Measurements from ENCODE around the gene RYR3. TPM values are rescaled to one million over a fixed set of nuclear protein-coding genes. Genes with fewer than 3 reads are reported as not detected.

The RYR3 gene
- total and polyA plus RNA-seq, 7 experiments from 2014 or later, result 0.10 to 5.3 (median 1.2) TPM; not detected in 3

DNA sequence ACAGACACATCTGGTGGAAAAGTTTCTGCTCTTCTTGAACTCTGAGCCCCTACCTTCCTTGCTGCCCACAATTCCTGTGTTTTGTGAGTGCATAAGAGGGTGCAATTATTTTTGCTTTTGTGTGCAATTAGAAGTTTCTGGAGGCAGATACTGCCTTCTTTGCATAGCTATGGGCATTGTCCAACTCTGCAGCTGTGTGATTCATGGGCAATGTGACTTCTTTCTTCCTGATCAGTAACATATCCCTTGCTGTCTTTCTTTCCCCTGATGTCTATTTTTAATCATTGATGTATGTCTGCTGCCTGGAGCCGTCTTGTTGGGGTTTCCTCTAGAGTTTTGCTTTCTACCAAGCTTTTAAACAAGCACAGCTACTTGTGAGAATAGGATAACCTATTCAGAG is 336.0 kb downstream of the RYR3 start:
- no peaks in the 10 kb centered on the region for H3K4me1 ChIP-seq (ENCODE audit: control insufficient read depth in 2 of 2, insufficient read depth in 2 of 2, low read length in 2 of 2)
- H3K9me3 ChIP-seq (ENCODE audit: control insufficient read depth in 2 of 3, low read length in 3 of 3), result no peaks in the 10 kb centered on the region
- CTCF ChIA-PET, result no interaction called here
- POLR2A ChIA-PET, result no interaction called here
- Mint-ChIP-seq H3K4me1 (no peaks in the 10 kb centered on the region), H3K4me3 (no peak overlapping the region), H3K27me3 (peaks cover 0 to 39% (median 25%) of the 10 kb centered on the region in 5 donors), H3K36me3 (no peaks in the 10 kb centered on the region), H3K27ac (no peak overlapping the region), H3K9me3 (no peaks in the 10 kb centered on the region)
- intact Hi-C loops (cut with micrococcal nuclease), result no loop called here
- no peaks in the 10 kb centered on the region for H3K36me3 ChIP-seq (ENCODE audit: control insufficient read depth in 2 of 3, insufficient read depth in 3 of 3, low read length in 3 of 3)
- DNase-seq (no peak), ATAC-seq (no peak)
- H3K27ac ChIP-seq (ENCODE audit: low read depth, low read length), result no peak overlapping the region
- no peak overlapping the region for H3K4me3 ChIP-seq (ENCODE audit: low read length)
- no peaks in the 10 kb centered on the region for H3K27me3 ChIP-seq (ENCODE audit: control insufficient read depth in 2 of 2, insufficient read depth in 2 of 2, low read length in 2 of 2)

DNA sequence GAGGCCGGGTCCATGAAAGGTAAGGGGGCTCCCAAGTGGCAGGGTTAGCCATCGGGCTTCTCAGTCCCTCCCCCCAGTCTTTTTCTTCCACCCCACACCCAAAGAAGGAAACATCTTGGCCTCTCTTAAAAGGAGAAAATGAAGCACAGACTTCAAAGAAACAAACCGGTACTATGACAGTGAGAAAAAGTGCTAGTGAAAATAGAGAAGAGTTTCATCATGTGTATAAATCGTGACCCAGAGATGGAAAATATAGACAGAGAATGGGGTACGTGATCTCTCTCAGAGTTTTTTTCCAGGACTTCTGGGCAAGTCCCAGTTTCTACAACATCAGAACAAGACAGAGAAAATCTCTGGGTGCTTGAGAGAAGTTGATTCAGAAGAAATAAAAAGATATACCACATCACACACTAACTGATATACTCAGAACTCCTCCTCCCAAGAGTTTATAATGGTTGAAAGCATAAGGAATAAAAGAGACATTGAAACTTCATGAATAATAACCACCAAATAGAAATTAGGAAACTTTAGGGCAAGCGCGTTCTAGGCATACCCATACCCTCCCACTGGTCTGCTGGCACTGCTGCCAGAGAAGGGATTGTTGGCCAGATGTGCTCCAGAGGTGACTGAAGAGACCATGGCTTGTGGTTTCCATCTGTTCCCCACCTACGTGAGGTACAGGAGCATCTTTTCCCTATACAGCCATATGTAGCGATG is 338.6 kb downstream of the RYR3 start:
- Mint-ChIP-seq H3K4me3 (no peak overlapping the region), H3K27ac (no peak overlapping the region), H3K36me3 (no peaks in the 10 kb centered on the region), H3K4me1 (no peaks in the 10 kb centered on the region), H3K27me3 (peaks cover 0 to 30% (median 16%) of the 10 kb centered on the region in 5 donors), H3K9me3 (peaks cover 0 to 1% (median 0%) of the 10 kb centered on the region in 11 donors)
- Histone ChIP-seq H3K4me1 (ENCODE audit: control insufficient read depth in 2 of 2, insufficient read depth in 2 of 2, low read length in 2 of 2) (no peaks in the 10 kb centered on the region), H3K36me3 (ENCODE audit: control insufficient read depth in 2 of 3, insufficient read depth in 3 of 3, low read length in 3 of 3) (no peaks in the 10 kb centered on the region), H3K9me3 (ENCODE audit: control insufficient read depth in 2 of 3, low read length in 3 of 3) (no peaks in the 10 kb centered on the region), H3K27ac (ENCODE audit: low read depth, low read length) (no peak overlapping the region), H3K27me3 (ENCODE audit: control insufficient read depth in 2 of 2, insufficient read depth in 2 of 2, low read length in 2 of 2) (no peaks in the 10 kb centered on the region), H3K4me3 (ENCODE audit: low read length) (no peak overlapping the region)
- ChIA-PET POLR2A (no interaction called here), CTCF (no interaction called here)
- intact Hi-C loops (cut with micrococcal nuclease), result no loop called here
- DNase-seq (no peak), ATAC-seq (no peak)

DNA sequence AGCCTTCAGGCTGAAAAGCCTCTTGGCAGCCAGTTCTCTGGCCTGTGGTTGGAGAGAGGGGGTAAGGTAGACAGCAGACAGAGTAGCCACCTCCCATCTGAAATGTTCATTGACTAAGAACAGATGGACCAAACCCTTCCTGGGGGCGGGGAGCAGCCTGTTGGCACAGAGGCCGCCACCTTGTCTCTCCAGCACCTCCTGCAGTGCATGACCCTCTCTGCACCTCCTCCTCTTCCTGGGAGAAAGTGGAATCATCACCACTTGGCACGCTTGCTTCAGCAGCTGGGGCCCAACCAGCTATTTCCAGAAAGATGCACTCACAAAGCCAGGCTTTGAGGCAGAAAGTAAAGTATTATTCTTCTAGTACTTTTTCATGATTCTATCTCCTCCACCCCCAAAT is 344.1 kb downstream of the RYR3 start:
- H3K9me3 Mint-ChIP-seq, result peaks cover 0 to 2% (median 0%) of the 10 kb centered on the region in 11 donors
- CTCF ChIA-PET, result no interaction called here
- H3K36me3 Mint-ChIP-seq, result no peaks in the 10 kb centered on the region

DNA sequence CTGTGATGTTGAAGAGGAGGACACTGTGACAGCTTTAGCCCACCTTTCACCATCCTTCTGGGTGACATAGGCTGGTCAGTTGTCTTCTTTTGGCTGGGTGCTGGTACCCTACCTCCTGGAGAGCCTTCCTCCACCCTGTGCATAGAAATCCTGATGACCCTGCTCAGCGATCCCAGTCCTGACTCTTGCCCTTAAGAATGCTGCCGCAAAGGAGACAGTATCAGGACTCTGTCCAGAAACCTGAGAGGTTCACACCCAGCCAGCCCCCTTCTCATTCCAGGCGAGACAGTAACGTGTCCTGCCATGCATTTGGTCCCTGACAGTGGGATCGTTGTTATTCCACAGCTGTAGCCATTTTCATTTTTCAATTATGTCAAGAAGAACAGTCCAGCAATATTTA is 344.7 kb downstream of the RYR3 start:
- POLR2A ChIA-PET, result no interaction called here
- H3K4me1 Mint-ChIP-seq, result no peaks in the 10 kb centered on the region
- ATAC-seq (no peak), DNase-seq (no peak)
- Histone ChIP-seq H3K36me3 (ENCODE audit: control insufficient read depth in 2 of 3, insufficient read depth in 3 of 3, low read length in 3 of 3) (no peaks in the 10 kb centered on the region), H3K27me3 (ENCODE audit: control insufficient read depth in 2 of 2, insufficient read depth in 2 of 2, low read length in 2 of 2) (no peaks in the 10 kb centered on the region), H3K27ac (ENCODE audit: low read depth, low read length) (no peak overlapping the region), H3K4me3 (ENCODE audit: low read length) (no peak overlapping the region), H3K4me1 (ENCODE audit: control insufficient read depth in 2 of 2, insufficient read depth in 2 of 2, low read length in 2 of 2) (no peaks in the 10 kb centered on the region), H3K9me3 (ENCODE audit: control insufficient read depth in 2 of 3, low read length in 3 of 3) (no peaks in the 10 kb centered on the region)
- H3K9me3 Mint-ChIP-seq, result peaks cover 0 to 2% (median 0%) of the 10 kb centered on the region in 11 donors
- H3K27me3 Mint-ChIP-seq, result peaks cover 0 to 8% (median 0%) of the 10 kb centered on the region in 5 donors
- H3K27ac Mint-ChIP-seq, result no peak overlapping the region
- H3K4me3 Mint-ChIP-seq, result no peak overlapping the region
- no peaks in the 10 kb centered on the region for H3K36me3 Mint-ChIP-seq
- intact Hi-C loops (cut with micrococcal nuclease), result no loop called here
- CTCF ChIA-PET, result no interaction called here

More for the DNA sequence above, 344.1 kb downstream of the RYR3 start:
- Histone ChIP-seq H3K36me3 (ENCODE audit: control insufficient read depth in 2 of 3, insufficient read depth in 3 of 3, low read length in 3 of 3) (no peaks in the 10 kb centered on the region), H3K27ac (ENCODE audit: low read depth, low read length) (no peak overlapping the region), H3K4me3 (ENCODE audit: low read length) (no peak overlapping the region), H3K4me1 (ENCODE audit: control insufficient read depth in 2 of 2, insufficient read depth in 2 of 2, low read length in 2 of 2) (no peaks in the 10 kb centered on the region), H3K9me3 (ENCODE audit: control insufficient read depth in 2 of 3, low read length in 3 of 3) (no peaks in the 10 kb centered on the region), H3K27me3 (ENCODE audit: control insufficient read depth in 2 of 2, insufficient read depth in 2 of 2, low read length in 2 of 2) (no peaks in the 10 kb centered on the region)
- no peak for DNase-seq
- H3K4me1 Mint-ChIP-seq, result no peaks in the 10 kb centered on the region
- POLR2A ChIA-PET, result no interaction called here
- H3K27ac Mint-ChIP-seq, result no peak overlapping the region
- no peak overlapping the region for H3K4me3 Mint-ChIP-seq
- no peak for ATAC-seq
- intact Hi-C loops (cut with micrococcal nuclease), result no loop called here
- H3K27me3 Mint-ChIP-seq, result peaks cover 0 to 8% (median 0%) of the 10 kb centered on the region in 5 donors

DNA sequence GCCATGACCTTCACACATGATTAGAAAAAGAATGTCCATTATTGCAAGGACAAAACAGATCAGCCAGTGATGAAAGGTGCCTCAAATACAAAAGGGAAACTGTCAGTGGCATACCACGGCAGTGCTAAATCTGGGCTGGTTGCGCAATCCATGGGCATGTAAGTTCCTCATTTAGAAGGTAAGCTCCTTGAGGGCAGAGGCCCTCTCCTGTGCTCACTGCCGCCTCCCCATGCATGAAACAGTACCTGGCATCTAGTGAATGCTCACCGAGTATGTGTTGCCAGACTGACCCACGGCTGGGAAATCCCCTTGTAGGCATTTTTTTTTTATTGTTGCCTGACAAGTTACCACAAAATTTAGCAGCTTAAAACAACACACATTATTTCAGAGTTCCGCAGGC is 345.4 kb downstream of the RYR3 start:
- ATAC-seq (no peak), DNase-seq (no peak)
- H3K36me3 ChIP-seq (ENCODE audit: control insufficient read depth in 2 of 3, insufficient read depth in 3 of 3, low read length in 3 of 3), result no peaks in the 10 kb centered on the region
- POLR2A ChIA-PET, result no interaction called here
- H3K27ac Mint-ChIP-seq, result no peak overlapping the region
- no peak overlapping the region for H3K27ac ChIP-seq (ENCODE audit: low read depth, low read length)
- peaks cover 0 to 13% (median 0%) of the 10 kb centered on the region in 5 donors for H3K27me3 Mint-ChIP-seq
- intact Hi-C loops (cut with micrococcal nuclease), result no loop called here
- CTCF ChIA-PET, result no interaction called here
- H3K4me1 ChIP-seq (ENCODE audit: control insufficient read depth in 2 of 2, insufficient read depth in 2 of 2, low read length in 2 of 2), result no peaks in the 10 kb centered on the region
- no peaks in the 10 kb centered on the region for H3K4me1 Mint-ChIP-seq
- no peaks in the 10 kb centered on the region for H3K27me3 ChIP-seq (ENCODE audit: control insufficient read depth in 2 of 2, insufficient read depth in 2 of 2, low read length in 2 of 2)
- no peak overlapping the region for H3K4me3 ChIP-seq (ENCODE audit: low read length)
- peaks cover 0 to 2% (median 0%) of the 10 kb centered on the region in 11 donors for H3K9me3 Mint-ChIP-seq
- no peaks in the 10 kb centered on the region for H3K9me3 ChIP-seq (ENCODE audit: control insufficient read depth in 2 of 3, low read length in 3 of 3)
- H3K36me3 Mint-ChIP-seq, result no peaks in the 10 kb centered on the region
- no peak overlapping the region for H3K4me3 Mint-ChIP-seq

DNA sequence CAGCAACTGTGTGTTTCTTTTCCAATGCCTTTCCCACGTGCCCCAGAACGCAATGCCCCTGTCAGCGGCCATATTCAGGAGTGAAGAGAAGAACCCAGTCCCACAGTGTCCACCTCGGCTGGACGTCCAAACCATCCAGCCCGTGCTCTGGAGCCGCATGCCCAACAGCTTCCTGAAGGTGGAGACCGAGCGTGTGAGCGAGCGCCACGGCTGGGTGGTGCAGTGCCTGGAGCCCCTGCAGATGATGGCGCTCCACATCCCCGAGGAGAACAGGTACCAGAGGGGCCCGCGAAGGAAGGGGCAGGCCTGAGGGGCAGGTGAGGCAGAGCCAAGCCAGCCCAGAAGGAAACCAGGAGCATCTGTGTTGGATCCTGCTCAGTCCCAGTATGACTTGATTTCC is 349.4 kb downstream of the RYR3 start:
- ChIA-PET POLR2A (no interaction called here), CTCF (no interaction called here)
- H3K4me3 Mint-ChIP-seq, result no peak overlapping the region
- no peaks in the 10 kb centered on the region for H3K36me3 Mint-ChIP-seq
- H3K4me3 ChIP-seq (ENCODE audit: low read length), result no peak overlapping the region
- DNase-seq, result no peak
- no peak overlapping the region for H3K27ac ChIP-seq (ENCODE audit: low read depth, low read length)
- no peaks in the 10 kb centered on the region for H3K4me1 ChIP-seq (ENCODE audit: control insufficient read depth in 2 of 2, insufficient read depth in 2 of 2, low read length in 2 of 2)
- H3K4me1 Mint-ChIP-seq, result no peaks in the 10 kb centered on the region
- H3K27ac Mint-ChIP-seq, result no peak overlapping the region
- no peak for ATAC-seq
- no peaks in the 10 kb centered on the region for H3K27me3 ChIP-seq (ENCODE audit: control insufficient read depth in 2 of 2, insufficient read depth in 2 of 2, low read length in 2 of 2)
- H3K36me3 ChIP-seq (ENCODE audit: control insufficient read depth in 2 of 3, insufficient read depth in 3 of 3, low read length in 3 of 3), result no peaks in the 10 kb centered on the region
- intact Hi-C loops (cut with micrococcal nuclease), result no loop called here
- peaks cover 0 to 14% (median 6%) of the 10 kb centered on the region in 5 donors for H3K27me3 Mint-ChIP-seq
- H3K9me3 ChIP-seq (ENCODE audit: control insufficient read depth in 2 of 3, low read length in 3 of 3), result no peaks in the 10 kb centered on the region
- peaks cover 0 to 3% (median 0%) of the 10 kb centered on the region in 11 donors for H3K9me3 Mint-ChIP-seq

DNA sequence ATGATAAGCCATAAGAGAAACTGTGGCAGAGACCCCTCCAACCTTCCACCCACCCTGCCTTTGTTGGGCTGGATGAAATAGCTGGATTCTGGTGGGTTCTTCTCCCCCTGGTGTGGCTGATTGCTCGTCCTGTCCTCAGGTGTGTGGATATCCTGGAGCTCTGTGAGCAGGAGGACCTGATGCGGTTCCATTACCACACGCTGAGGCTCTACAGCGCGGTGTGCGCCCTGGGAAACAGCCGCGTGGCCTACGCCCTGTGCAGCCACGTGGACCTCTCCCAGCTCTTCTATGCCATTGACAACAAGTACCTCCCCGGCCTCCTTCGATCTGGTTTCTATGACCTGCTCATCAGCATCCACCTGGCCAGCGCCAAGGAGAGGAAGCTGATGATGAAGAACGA is 351.2 kb downstream of the RYR3 start:
- H3K27me3 ChIP-seq (ENCODE audit: control insufficient read depth in 2 of 2, insufficient read depth in 2 of 2, low read length in 2 of 2), result no peaks in the 10 kb centered on the region
- no peak overlapping the region for H3K27ac Mint-ChIP-seq
- no peaks in the 10 kb centered on the region for H3K4me1 Mint-ChIP-seq
- ATAC-seq, result no peak
- no peak for DNase-seq
- no peaks in the 10 kb centered on the region for H3K9me3 ChIP-seq (ENCODE audit: control insufficient read depth in 2 of 3, low read length in 3 of 3)
- H3K36me3 ChIP-seq (ENCODE audit: control insufficient read depth in 2 of 3, insufficient read depth in 3 of 3, low read length in 3 of 3), result no peaks in the 10 kb centered on the region
- ChIA-PET CTCF (no interaction called here), POLR2A (no interaction called here)
- no peaks in the 10 kb centered on the region for H3K4me1 ChIP-seq (ENCODE audit: control insufficient read depth in 2 of 2, insufficient read depth in 2 of 2, low read length in 2 of 2)
- no peak overlapping the region for H3K27ac ChIP-seq (ENCODE audit: low read depth, low read length)
- H3K36me3 Mint-ChIP-seq, result no peaks in the 10 kb centered on the region
- intact Hi-C loops (cut with micrococcal nuclease), result no loop called here
- no peak overlapping the region for H3K4me3 ChIP-seq (ENCODE audit: low read length)
- H3K9me3 Mint-ChIP-seq, result peaks cover 0 to 3% (median 0%) of the 10 kb centered on the region in 11 donors
- no peak overlapping the region for H3K4me3 Mint-ChIP-seq
- peaks cover 0 to 19% (median 12%) of the 10 kb centered on the region in 5 donors for H3K27me3 Mint-ChIP-seq
